ENCODE data around the gene RASSF1. TPM values are rescaled to one million over a fixed set of nuclear protein-coding genes. Genes with fewer than 3 reads are reported as not detected.

The RASSF1 gene
- polyA plus RNA-seq, 1 donor from 2014 or later: 51.4 TPM

DNA sequence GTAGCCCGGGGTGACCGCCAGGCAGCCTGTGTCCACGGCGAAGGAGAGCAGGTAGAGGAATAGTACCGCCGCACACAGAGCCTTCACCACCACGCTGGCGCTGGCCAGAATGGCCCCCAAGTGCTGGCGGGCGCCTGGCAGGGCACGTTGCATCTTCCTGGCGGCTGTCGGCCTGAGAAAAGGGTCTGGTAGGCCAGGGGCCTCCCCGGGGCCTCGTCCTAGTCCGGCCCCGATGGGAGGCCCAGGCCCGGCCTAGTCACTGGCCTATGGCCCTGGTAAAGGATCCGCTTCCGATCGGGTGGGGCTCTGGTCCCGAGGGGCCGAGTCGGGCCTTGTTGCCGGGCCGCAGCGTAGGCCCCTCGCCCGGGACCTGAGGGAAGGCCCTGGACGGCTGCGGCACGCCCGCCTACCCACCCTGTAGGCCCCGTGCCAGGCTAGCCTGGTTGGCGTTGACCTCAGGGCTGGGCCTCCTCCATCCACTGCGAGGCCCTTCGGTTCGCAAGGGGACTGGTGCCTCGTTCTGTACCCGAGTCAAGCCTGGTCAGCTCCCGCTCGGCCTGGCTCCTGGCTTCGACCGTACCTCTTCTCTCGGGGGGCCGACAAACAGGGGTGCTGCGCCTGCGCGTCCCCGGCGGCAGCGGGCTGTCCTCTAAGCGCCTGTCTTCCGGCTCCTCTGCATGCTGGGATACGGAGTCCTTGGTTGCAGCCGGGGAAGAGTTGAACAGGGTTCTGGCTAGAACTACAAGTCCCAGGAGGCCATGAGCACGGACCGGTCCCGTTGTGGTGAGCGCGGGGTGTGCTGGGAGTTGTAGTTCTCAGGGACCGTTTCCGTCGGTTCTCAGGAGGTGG, 18.5 kb upstream of the RASSF1 start, which contains the start of gene TMEM115:
Gene TMEM115 (minus strand): TSS at position 611 of the 849 bp plus-strand sequence. CDS start 458 bp downstream, at position 153.
- Histone ChIP-seq H3K27me3 (ENCODE audit: insufficient read depth, low read depth, low read length) (no peaks in the 10 kb centered on the region), H3K4me2 (ENCODE audit: low read length) (peak within 1 kb of the TSS; percentile 73), H3K9me2 (ENCODE audit: insufficient read depth, low read length) (no peaks in the 10 kb centered on the region), H3K4me3 (ENCODE audit: low read length) (peak within 1 kb of the TSS; percentile 94), H3F3A (ENCODE audit: insufficient read depth, low read length, poor library complexity, severe bottlenecking) (no peaks in the 10 kb centered on the region), H3K9me3 (ENCODE audit: low read length) (no peaks in the 10 kb centered on the region), H4K20me1 (ENCODE audit: insufficient read depth) (peaks cover 9% of the 10 kb centered on the region), H3K9ac (ENCODE audit: low read length) (peak within 1 kb of the TSS; percentile 95), H3K79me2 (replicated peaks; ENCODE audit: insufficient read depth, low read length) (peaks cover 38% of the 10 kb centered on the region), H3K27ac (ENCODE audit: low read length) (peak within 1 kb of the TSS; percentile 71), H2AFZ (ENCODE audit: low read depth, low read length) (peak within 1 kb of the TSS; percentile 52), H3K36me3 (ENCODE audit: insufficient read depth, low read length) (no peaks in the 10 kb centered on the region)
- TF ChIP-seq TAF1 (IDR thresholded peaks at IDR 0.05; ENCODE audit: low read depth): peak; percentile 42
- peak; percentile 38 for TF ChIP-seq SMC3 (conservative IDR thresholded peaks at IDR 0.05; ENCODE audit: poor library complexity)
- TF ChIP-seq POLR2AphosphoS5 (IDR thresholded peaks at IDR 0.05): peak; percentile 89
- no peak for TF ChIP-seq RAD21 (conservative IDR thresholded peaks at IDR 0.05)
- no peak for TF ChIP-seq EZH2 (IDR thresholded peaks at IDR 0.05; ENCODE audit: borderline replicate concordance, insufficient read depth, low read length, poor library complexity, severe bottlenecking)
- peak; percentile 71 for TF ChIP-seq MXI1 (conservative IDR thresholded peaks at IDR 0.05; ENCODE audit: poor library complexity, severe bottlenecking)
- peak; percentile 30 for TF ChIP-seq EP300 (conservative IDR thresholded peaks at IDR 0.05; ENCODE audit: poor library complexity, severe bottlenecking)
- TF ChIP-seq, protein P1, sequence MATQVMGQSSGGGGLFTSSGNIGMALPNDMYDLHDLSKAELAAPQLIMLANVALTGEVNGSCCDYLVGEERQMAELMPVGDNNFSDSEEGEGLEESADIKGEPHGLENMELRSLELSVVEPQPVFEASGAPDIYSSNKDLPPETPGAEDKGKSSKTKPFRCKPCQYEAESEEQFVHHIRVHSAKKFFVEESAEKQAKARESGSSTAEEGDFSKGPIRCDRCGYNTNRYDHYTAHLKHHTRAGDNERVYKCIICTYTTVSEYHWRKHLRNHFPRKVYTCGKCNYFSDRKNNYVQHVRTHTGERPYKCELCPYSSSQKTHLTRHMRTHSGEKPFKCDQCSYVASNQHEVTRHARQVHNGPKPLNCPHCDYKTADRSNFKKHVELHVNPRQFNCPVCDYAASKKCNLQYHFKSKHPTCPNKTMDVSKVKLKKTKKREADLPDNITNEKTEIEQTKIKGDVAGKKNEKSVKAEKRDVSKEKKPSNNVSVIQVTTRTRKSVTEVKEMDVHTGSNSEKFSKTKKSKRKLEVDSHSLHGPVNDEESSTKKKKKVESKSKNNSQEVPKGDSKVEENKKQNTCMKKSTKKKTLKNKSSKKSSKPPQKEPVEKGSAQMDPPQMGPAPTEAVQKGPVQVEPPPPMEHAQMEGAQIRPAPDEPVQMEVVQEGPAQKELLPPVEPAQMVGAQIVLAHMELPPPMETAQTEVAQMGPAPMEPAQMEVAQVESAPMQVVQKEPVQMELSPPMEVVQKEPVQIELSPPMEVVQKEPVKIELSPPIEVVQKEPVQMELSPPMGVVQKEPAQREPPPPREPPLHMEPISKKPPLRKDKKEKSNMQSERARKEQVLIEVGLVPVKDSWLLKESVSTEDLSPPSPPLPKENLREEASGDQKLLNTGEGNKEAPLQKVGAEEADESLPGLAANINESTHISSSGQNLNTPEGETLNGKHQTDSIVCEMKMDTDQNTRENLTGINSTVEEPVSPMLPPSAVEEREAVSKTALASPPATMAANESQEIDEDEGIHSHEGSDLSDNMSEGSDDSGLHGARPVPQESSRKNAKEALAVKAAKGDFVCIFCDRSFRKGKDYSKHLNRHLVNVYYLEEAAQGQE (IDR thresholded peaks at IDR 0.05; ENCODE audit: borderline replicate concordance): peak; percentile 43
- TF ChIP-seq, protein P2, sequence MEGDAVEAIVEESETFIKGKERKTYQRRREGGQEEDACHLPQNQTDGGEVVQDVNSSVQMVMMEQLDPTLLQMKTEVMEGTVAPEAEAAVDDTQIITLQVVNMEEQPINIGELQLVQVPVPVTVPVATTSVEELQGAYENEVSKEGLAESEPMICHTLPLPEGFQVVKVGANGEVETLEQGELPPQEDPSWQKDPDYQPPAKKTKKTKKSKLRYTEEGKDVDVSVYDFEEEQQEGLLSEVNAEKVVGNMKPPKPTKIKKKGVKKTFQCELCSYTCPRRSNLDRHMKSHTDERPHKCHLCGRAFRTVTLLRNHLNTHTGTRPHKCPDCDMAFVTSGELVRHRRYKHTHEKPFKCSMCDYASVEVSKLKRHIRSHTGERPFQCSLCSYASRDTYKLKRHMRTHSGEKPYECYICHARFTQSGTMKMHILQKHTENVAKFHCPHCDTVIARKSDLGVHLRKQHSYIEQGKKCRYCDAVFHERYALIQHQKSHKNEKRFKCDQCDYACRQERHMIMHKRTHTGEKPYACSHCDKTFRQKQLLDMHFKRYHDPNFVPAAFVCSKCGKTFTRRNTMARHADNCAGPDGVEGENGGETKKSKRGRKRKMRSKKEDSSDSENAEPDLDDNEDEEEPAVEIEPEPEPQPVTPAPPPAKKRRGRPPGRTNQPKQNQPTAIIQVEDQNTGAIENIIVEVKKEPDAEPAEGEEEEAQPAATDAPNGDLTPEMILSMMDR (IDR thresholded peaks at IDR 0.05; ENCODE audit: poor library complexity, severe bottlenecking): peak; percentile 28

DNA sequence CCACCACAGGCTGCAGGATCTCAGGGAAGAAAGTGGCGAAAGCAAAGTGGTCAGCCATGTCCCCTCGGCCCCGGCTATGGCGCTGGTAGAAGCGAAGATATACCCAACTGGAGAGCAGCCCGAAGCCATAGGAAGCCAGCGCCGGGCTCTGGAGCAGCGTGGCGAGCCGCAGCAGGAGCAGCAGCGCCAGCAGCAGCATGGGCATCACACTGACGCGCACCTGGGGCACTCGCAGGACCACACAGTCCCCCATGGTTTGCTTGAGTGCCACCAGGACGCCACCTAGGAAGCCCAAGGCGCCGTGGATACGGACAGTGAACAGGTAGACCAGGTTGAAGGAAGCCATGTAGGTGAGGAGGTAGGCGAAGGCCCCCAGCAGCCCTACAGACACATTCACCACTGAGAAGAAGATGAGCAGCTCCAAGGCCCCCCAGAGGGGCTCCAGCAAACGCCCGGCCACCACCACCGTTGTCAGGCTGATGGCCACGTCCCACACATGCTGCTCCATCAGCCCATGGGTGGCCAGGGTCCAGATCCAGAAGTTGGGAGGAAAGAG, 17.8 kb upstream of the RASSF1 start:
- H3F3A ChIP-seq (ENCODE audit: insufficient read depth, low read length, poor library complexity, severe bottlenecking): no peaks in the 10 kb centered on the region
- peak overlapping the region; percentile 95 for H3K9ac ChIP-seq (ENCODE audit: low read length)
- no peaks in the 10 kb centered on the region for H3K9me2 ChIP-seq (ENCODE audit: insufficient read depth, low read length)
- peaks cover 38% of the 10 kb centered on the region for H3K79me2 ChIP-seq (replicated peaks; ENCODE audit: insufficient read depth, low read length)
- no peak overlapping the region for H2AFZ ChIP-seq (ENCODE audit: low read depth, low read length)
- H3K4me2 ChIP-seq (ENCODE audit: low read length): peak overlapping the region; percentile 73
- peaks cover 9% of the 10 kb centered on the region for H4K20me1 ChIP-seq (ENCODE audit: insufficient read depth)
- no peaks in the 10 kb centered on the region for H3K36me3 ChIP-seq (ENCODE audit: insufficient read depth, low read length)
- H3K27me3 ChIP-seq (ENCODE audit: insufficient read depth, low read depth, low read length): no peaks in the 10 kb centered on the region
- H3K9me3 ChIP-seq (ENCODE audit: low read length): no peaks in the 10 kb centered on the region
- TF ChIP-seq SMC3 (conservative IDR thresholded peaks at IDR 0.05; ENCODE audit: poor library complexity) (no peak), POLR2AphosphoS5 (IDR thresholded peaks at IDR 0.05) (no peak)
- TF ChIP-seq, protein P1 (IDR thresholded peaks at IDR 0.05; ENCODE audit: borderline replicate concordance): no peak
- TF ChIP-seq, protein P2 (IDR thresholded peaks at IDR 0.05; ENCODE audit: poor library complexity, severe bottlenecking): no peak
- peak overlapping the region; percentile 94 for H3K4me3 ChIP-seq (ENCODE audit: low read length)
- no peak overlapping the region for H3K27ac ChIP-seq (ENCODE audit: low read length)
